GM18508 (cell line): Measurements from ENCODE around the gene CCDC27.

Experiments used
- ATAC-seq: cut with Tn5 transposase; IDR thresholded peaks from one replicate; pipeline ENCODE4 v1.9.1; 2021; ENCODE audit warnings: moderate number of reproducible peaks; ENCODE audit not compliant: insufficient read depth, unreplicated experiment

CCDC27 gene

DNA sequence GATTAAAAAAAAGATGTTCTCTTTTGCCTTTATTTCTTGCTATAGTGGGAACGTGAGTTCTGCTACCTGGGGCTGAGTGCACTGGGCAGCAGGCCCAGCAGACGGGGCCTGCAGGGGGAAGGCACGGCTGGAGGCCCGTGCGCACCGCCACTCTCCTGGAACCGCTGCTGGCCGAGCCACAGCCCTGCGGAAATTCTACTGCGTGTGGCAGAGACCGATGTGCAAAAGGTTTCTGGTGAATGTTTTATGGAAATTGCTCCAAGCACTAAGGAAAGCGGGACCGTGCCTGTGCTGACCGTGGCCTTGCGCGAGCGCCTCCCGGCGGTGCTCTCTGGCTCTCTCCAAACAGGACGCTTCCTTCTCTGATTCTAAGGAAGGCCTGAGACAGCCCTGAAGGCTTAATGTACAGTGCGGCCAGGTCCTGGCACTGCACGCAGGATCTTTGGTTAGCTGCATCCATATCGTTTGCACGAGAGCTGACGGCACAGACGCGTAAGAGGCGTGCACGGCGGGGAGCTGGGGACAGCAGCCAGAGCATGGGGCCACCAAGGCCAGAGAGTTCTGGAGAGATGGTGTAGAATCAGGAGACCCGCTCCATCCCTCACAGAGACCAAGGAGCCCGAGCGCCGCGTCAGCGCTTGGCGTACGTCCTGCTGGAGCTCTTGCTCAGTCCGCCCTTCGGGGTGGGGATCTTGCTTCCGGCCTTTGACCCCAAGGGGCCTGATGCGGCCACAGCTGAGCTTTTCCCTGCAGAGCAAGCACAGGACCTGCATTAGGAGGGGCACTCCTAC, 62.7 kb downstream of the CCDC27 start:
- ATAC-seq = no peak

DNA sequence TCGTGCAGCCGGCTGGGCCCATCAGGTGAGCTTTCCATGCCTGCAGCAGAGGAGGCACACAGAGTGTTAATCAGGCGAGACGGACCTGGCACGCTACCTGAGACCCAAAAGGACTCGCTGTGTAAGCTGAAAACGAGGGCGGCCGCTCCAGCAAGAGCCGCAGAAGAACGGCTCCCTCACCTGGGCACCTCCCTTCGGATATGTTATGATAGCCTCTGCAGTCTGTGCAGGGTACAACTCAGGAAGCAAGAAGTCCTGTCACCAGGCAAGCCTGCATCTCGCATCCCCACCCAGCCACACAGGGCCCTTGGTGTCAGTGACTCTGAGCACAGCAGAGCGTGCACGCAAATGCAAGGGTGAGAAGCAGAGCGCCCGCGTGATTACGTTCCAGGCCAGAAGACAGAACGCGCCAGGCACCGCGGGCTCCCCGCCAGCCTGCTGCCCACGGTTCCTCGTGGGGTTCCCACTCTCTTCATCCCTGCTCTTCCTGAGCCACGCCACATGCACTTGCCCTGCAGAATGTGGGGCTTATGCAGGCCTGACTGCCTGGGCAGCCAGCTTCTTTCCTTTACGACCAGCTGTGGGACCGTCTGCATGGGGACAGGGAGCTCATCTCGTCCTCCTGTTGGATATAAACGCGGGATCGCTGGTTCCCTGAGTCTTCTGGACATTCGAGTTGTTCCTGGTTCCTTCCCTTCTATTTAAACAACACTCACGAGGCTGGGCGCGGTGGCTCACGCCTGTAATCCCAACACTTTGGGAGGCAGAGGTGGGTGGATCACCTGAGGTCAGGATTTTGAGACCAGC, 64.3 kb downstream of the CCDC27 start:
- no peak for ATAC-seq

- no peak for ATAC-seq
These were observed 65.0 kb downstream of the CCDC27 start for GRCh38 chr1:3817138-3817740.

GRCh38 chr1:3817821-3818597, 65.8 kb downstream of the CCDC27 start:
- no peak for ATAC-seq

GRCh38 chr1:3819771-3820200, 67.5 kb downstream of the CCDC27 start:
- ATAC-seq = no peak

GRCh38 chr1:3820316-3820715, 68.1 kb downstream of the CCDC27 start:
- no peak for ATAC-seq

GRCh38 chr1:3821004-3821403, 68.8 kb downstream of the CCDC27 start:
- ATAC-seq = no peak
